Measurements from ENCODE around the gene GTF2A1L.

The GTF2A1L gene

GRCh38 chr2:48624696-48625095 is 7.0 kb downstream of the GTF2A1L start:
- TF ChIP-seq CTCF (conservative IDR thresholded peaks at IDR 0.05; ENCODE audit: low read depth, low read length): no peak
- no peaks in the 10 kb centered on the region for H3K79me2 ChIP-seq (ENCODE audit: insufficient read depth, low read depth)
- no peak overlapping the region for H3K27ac ChIP-seq
- no peaks in the 10 kb centered on the region for H4K20me1 ChIP-seq (ENCODE audit: insufficient read depth)
- H3K4me3 ChIP-seq (IDR thresholded peaks at IDR 0.05; ENCODE audit: insufficient read depth, low read depth, low read length): no peak overlapping the region
- no peaks in the 10 kb centered on the region for H3K36me3 ChIP-seq (ENCODE audit: insufficient read depth)
- no peak overlapping the region for H2AFZ ChIP-seq (ENCODE audit: low read depth)
- no peaks in the 10 kb centered on the region for H3K4me1 ChIP-seq (ENCODE audit: low read depth, poor library complexity, severe bottlenecking)
- no peak overlapping the region for H3K4me2 ChIP-seq
- H3K9ac ChIP-seq: no peak overlapping the region
- H3K27me3 ChIP-seq (ENCODE audit: insufficient read depth, low read depth): no peaks in the 10 kb centered on the region

GRCh38 chr2:48626047-48626446 is 8.4 kb downstream of the GTF2A1L start:
- Histone ChIP-seq H3K79me2 (ENCODE audit: insufficient read depth, low read depth) (no peaks in the 10 kb centered on the region), H4K20me1 (ENCODE audit: insufficient read depth) (no peaks in the 10 kb centered on the region), H3K27ac (no peak overlapping the region), H3K4me3 (IDR thresholded peaks at IDR 0.05; ENCODE audit: insufficient read depth, low read depth, low read length) (no peak overlapping the region), H3K4me2 (no peak overlapping the region), H3K36me3 (ENCODE audit: insufficient read depth) (no peaks in the 10 kb centered on the region), H2AFZ (ENCODE audit: low read depth) (no peak overlapping the region), H3K4me1 (ENCODE audit: low read depth, poor library complexity, severe bottlenecking) (no peaks in the 10 kb centered on the region), H3K9ac (no peak overlapping the region), H3K27me3 (ENCODE audit: insufficient read depth, low read depth) (no peaks in the 10 kb centered on the region)
- TF ChIP-seq CTCF (conservative IDR thresholded peaks at IDR 0.05; ENCODE audit: low read depth, low read length): no peak

GRCh38 chr2:48633143-48633542 is 15.5 kb downstream of the GTF2A1L start:
- H2AFZ ChIP-seq (ENCODE audit: low read depth): no peak overlapping the region
- no peaks in the 10 kb centered on the region for H4K20me1 ChIP-seq (ENCODE audit: insufficient read depth)
- H3K9ac ChIP-seq: no peak overlapping the region
- H3K4me2 ChIP-seq: no peak overlapping the region
- H3K36me3 ChIP-seq (ENCODE audit: insufficient read depth): no peaks in the 10 kb centered on the region
- no peaks in the 10 kb centered on the region for H3K4me1 ChIP-seq (ENCODE audit: low read depth, poor library complexity, severe bottlenecking)
- TF ChIP-seq CTCF (conservative IDR thresholded peaks at IDR 0.05; ENCODE audit: low read depth, low read length): no peak
- H3K27me3 ChIP-seq (ENCODE audit: insufficient read depth, low read depth): no peaks in the 10 kb centered on the region
- H3K27ac ChIP-seq: no peak overlapping the region
- H3K79me2 ChIP-seq (ENCODE audit: insufficient read depth, low read depth): no peaks in the 10 kb centered on the region
- H3K4me3 ChIP-seq (IDR thresholded peaks at IDR 0.05; ENCODE audit: insufficient read depth, low read depth, low read length): no peak overlapping the region

GRCh38 chr2:48635786-48636185 is 18.1 kb downstream of the GTF2A1L start:
- H3K4me2 ChIP-seq: no peak overlapping the region
- no peaks in the 10 kb centered on the region for H3K79me2 ChIP-seq (ENCODE audit: insufficient read depth, low read depth)
- H3K4me3 ChIP-seq (IDR thresholded peaks at IDR 0.05; ENCODE audit: insufficient read depth, low read depth, low read length): no peak overlapping the region
- H4K20me1 ChIP-seq (ENCODE audit: insufficient read depth): no peaks in the 10 kb centered on the region
- no peak for TF ChIP-seq CTCF (conservative IDR thresholded peaks at IDR 0.05; ENCODE audit: low read depth, low read length)
- H3K36me3 ChIP-seq (ENCODE audit: insufficient read depth): no peaks in the 10 kb centered on the region
- no peak overlapping the region for H3K9ac ChIP-seq
- H3K27ac ChIP-seq: no peak overlapping the region
- no peaks in the 10 kb centered on the region for H3K4me1 ChIP-seq (ENCODE audit: low read depth, poor library complexity, severe bottlenecking)
- no peaks in the 10 kb centered on the region for H3K27me3 ChIP-seq (ENCODE audit: insufficient read depth, low read depth)
- H2AFZ ChIP-seq (ENCODE audit: low read depth): no peak overlapping the region

- Histone ChIP-seq H3K27ac (no peak overlapping the region), H3K27me3 (ENCODE audit: insufficient read depth, low read depth) (no peaks in the 10 kb centered on the region), H3K4me2 (no peak overlapping the region), H3K9ac (no peak overlapping the region), H3K36me3 (ENCODE audit: insufficient read depth) (no peaks in the 10 kb centered on the region), H3K4me3 (IDR thresholded peaks at IDR 0.05; ENCODE audit: insufficient read depth, low read depth, low read length) (no peak overlapping the region), H3K79me2 (ENCODE audit: insufficient read depth, low read depth) (no peaks in the 10 kb centered on the region), H4K20me1 (ENCODE audit: insufficient read depth) (no peaks in the 10 kb centered on the region), H2AFZ (ENCODE audit: low read depth) (no peak overlapping the region), H3K4me1 (ENCODE audit: low read depth, poor library complexity, severe bottlenecking) (no peaks in the 10 kb centered on the region)
- TF ChIP-seq CTCF (conservative IDR thresholded peaks at IDR 0.05; ENCODE audit: low read depth, low read length): no peak
These were observed 20.6 kb downstream of the GTF2A1L start for GRCh38 chr2:48638261-48638660.

All from KMS-11 (cell line).